Right lobe of liver (tissue), 4 donors: ENCODE measurements around the gene OR10A2.

Experiments
- CTCF ChIP-seq, 4 donors: fragments of 200-600 bp in 3 of 4; fragments of 450-650 bp in 1 of 4; IDR thresholded peaks; one replicate each; pipeline versions ENCODE4 v1.5.1 to v1.8.0; 2016 to 2022; ENCODE audit warnings: antibody characterized with exemption in 4 of 4, mild to moderate bottlenecking in 2 of 4
- POLR2A ChIP-seq: fragments of 450-650 bp; IDR thresholded peaks from one replicate; pipeline ENCODE4 v1.6.1; 2017; ENCODE audit warnings: antibody characterized with exemption, mild to moderate bottlenecking
- donor health status: DM: no; HTN: no; CAD: no.
- donor health status: DM: no; HTN: no; CAD: no.
- donor health status: DM: no; HTN: yes; CAD: no.

GRCh38 chr11:6920702-6921101, 57.8 kb downstream of the OR10A2 start, which contains the start of gene OR2D3:
- TF ChIP-seq CTCF (IDR thresholded peaks at IDR 0.05) (no peak), POLR2A (no peak)
